Coronary artery (tissue), 2 donors: ENCODE measurements around the gene CALN1.

Experiments used
- DNase-seq: peaks from one replicate; pipeline ENCODE4 v3.0.0-alpha.2; 2017; ENCODE audit warnings: low spot score
- H3K27ac ChIP-seq, 2 donors: fragments of 200-600 bp; sonication (generic); one replicate each; pipeline ENCODE4 v1.5.1; 2016 to 2019
- H3K4me3 ChIP-seq: fragments of 200-600 bp; sonication (generic); 2 replicates; pipeline ENCODE4 v1.5.1; 2016; ENCODE audit warnings: mild to moderate bottlenecking, moderate library complexity
- CTCF ChIP-seq: fragments of 200-600 bp; sonication (generic); IDR thresholded peaks from one replicate; pipeline ENCODE4 v1.5.1; 2019; ENCODE audit warnings: antibody characterized with exemption

CALN1 gene

GRCh38 chr7:72235351-72235750, 176.8 kb downstream of the CALN1 start:
- TF ChIP-seq CTCF, result no peak
- Histone ChIP-seq H3K27ac (no peak overlapping the region), H3K4me3 (no peak overlapping the region)
- DNase-seq, result no peak

GRCh38 chr7:72234086-72234485, 178.1 kb downstream of the CALN1 start:
- no peak overlapping the region for H3K27ac ChIP-seq
- TF ChIP-seq CTCF, result no peak

GRCh38 chr7:72230281-72230680, 181.9 kb downstream of the CALN1 start:
- Histone ChIP-seq H3K4me3 (no peak overlapping the region), H3K27ac (no peak overlapping the region)
- DNase-seq, result no peak
- no peak for TF ChIP-seq CTCF

More at GRCh38 chr7:72234086-72234485, 178.1 kb downstream of the CALN1 start:
- no peak overlapping the region for H3K4me3 ChIP-seq
- no peak for DNase-seq

- DNase-seq, result no peak
- Histone ChIP-seq H3K4me3 (no peak overlapping the region), H3K27ac (no peak overlapping the region)
- TF ChIP-seq CTCF, result no peak
Measured at GRCh38 chr7:72223351-72223750, 188.8 kb downstream of the CALN1 start.

GRCh38 chr7:72222136-72222535, 190.0 kb downstream of the CALN1 start:
- no peak overlapping the region for H3K27ac ChIP-seq
- DNase-seq, result no peak
- no peak for TF ChIP-seq CTCF
- no peak overlapping the region for H3K4me3 ChIP-seq

GRCh38 chr7:72219500-72219899, 192.6 kb downstream of the CALN1 start:
- no peak overlapping the region for H3K4me3 ChIP-seq
- no peak for DNase-seq
- H3K27ac ChIP-seq, result no peak overlapping the region
- no peak for TF ChIP-seq CTCF

GRCh38 chr7:72217151-72217550, 195.0 kb downstream of the CALN1 start:
- TF ChIP-seq CTCF, result no peak
- no peak overlapping the region for H3K27ac ChIP-seq
- no peak overlapping the region for H3K4me3 ChIP-seq
- no peak for DNase-seq
